ENCODE data around the gene FHOD3. TPM values are rescaled to one million over a fixed set of nuclear protein-coding genes. Genes with fewer than 3 reads are reported as not detected.
"Not testable (repeated sequence)": the region's sequence is repeated elsewhere in the genome, so short reads cannot be mapped to it uniquely, and the experiment has no call there.

The FHOD3 gene
- total and polyA plus RNA-seq, 4 donors: 6.2 to 42.0 (median 20.4) TPM

GRCh38 chr18:36355511-36355910, 58.0 kb downstream of the FHOD3 start:
- Histone ChIP-seq H3K4me3 (ENCODE audit: low read length in 2 of 2) (no peak overlapping the region), H3K36me3 (ENCODE audit: control insufficient read depth in 1 of 2, insufficient read depth in 2 of 2, low read length in 1 of 2) (peaks cover 0 to 2% of the 10 kb centered on the region in 2 donors), H3K27ac (ENCODE audit: low read depth in 1 of 2, low read length in 2 of 2) (no peak overlapping the region), H3K4me1 (ENCODE audit: control insufficient read depth in 1 of 2, insufficient read depth in 2 of 2, low read length in 2 of 2) (no peaks in the 10 kb centered on the region), H3K9me3 (ENCODE audit: control insufficient read depth, low read length) (no peaks in the 10 kb centered on the region), H3K27me3 (ENCODE audit: control insufficient read depth in 1 of 2, insufficient read depth in 2 of 2, low read length in 1 of 2) (no peaks in the 10 kb centered on the region)
- DNase-seq: no peak
- 91 to 93% methylated on average over 7 of the region's 7 CpGs for WGBS, 2 donors
- no peak for ATAC-seq (ENCODE audit: low FRiP score)
- intact Hi-C loops (cut with DNase I): no loop called here

- WGBS, 2 donors: 93 to 94% methylated on average over 6 of the region's 6 CpGs
- not testable (repeated sequence) for H3K27me3 ChIP-seq (ENCODE audit: control insufficient read depth in 1 of 2, insufficient read depth in 2 of 2, low read length in 1 of 2); H3K36me3 ChIP-seq (ENCODE audit: control insufficient read depth in 1 of 2, insufficient read depth in 2 of 2, low read length in 1 of 2)
These were observed 59.2 kb downstream of the FHOD3 start for GRCh38 chr18:36356741-36357140.

DNA sequence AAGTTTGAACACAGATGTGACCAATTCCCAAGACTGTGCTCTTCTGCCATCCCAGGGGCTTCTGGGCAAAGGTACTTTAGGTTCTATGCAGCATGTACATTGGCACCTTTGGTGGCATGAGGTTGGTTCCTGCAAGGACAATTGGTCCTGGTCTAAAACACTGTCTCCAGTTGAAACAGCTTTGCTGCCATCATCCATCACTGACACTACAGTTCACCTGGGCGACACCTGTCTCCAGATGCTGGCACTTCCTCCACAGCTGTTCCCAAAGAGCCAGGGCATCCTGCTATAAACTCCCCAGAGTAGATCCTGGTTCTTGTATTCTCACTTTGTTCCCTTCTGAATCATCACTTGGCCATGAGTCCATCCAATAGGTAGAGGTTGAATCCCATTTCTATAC, 60.6 kb downstream of the FHOD3 start:
- Histone ChIP-seq H3K27ac (ENCODE audit: low read depth in 1 of 2, low read length in 2 of 2) (no peak overlapping the region), H3K36me3 (ENCODE audit: control insufficient read depth in 1 of 2, insufficient read depth in 2 of 2, low read length in 1 of 2) (peaks cover 0 to 2% of the 10 kb centered on the region in 2 donors), H3K9me3 (ENCODE audit: control insufficient read depth, low read length) (no peaks in the 10 kb centered on the region), H3K4me3 (ENCODE audit: low read length in 2 of 2) (no peak overlapping the region), H3K27me3 (ENCODE audit: control insufficient read depth in 1 of 2, insufficient read depth in 2 of 2, low read length in 1 of 2) (no peaks in the 10 kb centered on the region), H3K4me1 (ENCODE audit: control insufficient read depth in 1 of 2, insufficient read depth in 2 of 2, low read length in 2 of 2) (no peaks in the 10 kb centered on the region)
- intact Hi-C loops (cut with DNase I): no loop called here
- DNase-seq (no peak), ATAC-seq (ENCODE audit: low FRiP score) (no peak)
- WGBS, 2 donors: 93 to 100% methylated on average over 1 of the region's 1 CpG

More at GRCh38 chr18:36356741-36357140, 59.2 kb downstream of the FHOD3 start:
- H3K4me3 ChIP-seq (ENCODE audit: low read length in 2 of 2); ATAC-seq (ENCODE audit: low FRiP score); H3K4me1 ChIP-seq (ENCODE audit: control insufficient read depth in 1 of 2, insufficient read depth in 2 of 2, low read length in 2 of 2); H3K27ac ChIP-seq (ENCODE audit: low read depth in 1 of 2, low read length in 2 of 2); DNase-seq; intact Hi-C loops (cut with DNase I); H3K9me3 ChIP-seq (ENCODE audit: control insufficient read depth, low read length): not testable (repeated sequence)

DNA sequence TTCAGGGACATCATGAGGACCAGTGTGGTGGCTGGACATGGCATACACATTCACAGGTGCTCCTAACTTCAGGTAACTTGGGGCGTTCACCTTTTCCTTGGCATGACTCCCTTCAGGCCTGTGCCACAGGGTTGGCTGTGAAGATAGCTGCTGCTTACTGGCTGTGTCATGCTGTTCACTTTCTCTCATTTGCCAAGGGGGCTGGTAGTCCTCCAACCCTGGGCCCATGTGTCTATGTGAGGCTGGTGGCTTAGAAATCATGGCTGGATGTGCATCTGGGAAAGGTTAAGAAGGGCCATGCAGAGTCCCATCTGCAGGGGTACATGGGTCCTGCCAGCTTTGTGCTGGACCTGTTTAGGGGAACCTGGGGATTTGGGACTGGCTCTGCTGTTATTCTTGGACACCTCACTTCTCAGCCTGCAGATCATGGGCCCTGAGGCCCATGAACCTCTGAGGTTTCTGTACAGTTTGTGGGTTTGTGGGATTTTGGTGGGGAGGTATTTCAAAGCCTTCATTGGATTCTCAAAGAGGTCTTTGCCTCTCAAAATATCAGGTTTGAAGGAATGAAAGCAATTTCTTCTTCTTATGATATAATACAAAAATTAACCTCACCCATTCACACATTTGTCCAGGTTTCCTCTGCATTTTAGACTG, 62.9 kb downstream of the FHOD3 start:
- H3K27me3 ChIP-seq (ENCODE audit: control insufficient read depth in 1 of 2, insufficient read depth in 2 of 2, low read length in 1 of 2): no peaks in the 10 kb centered on the region
- intact Hi-C loops (cut with DNase I): no loop called here
- no peak overlapping the region for H3K27ac ChIP-seq (ENCODE audit: low read depth in 1 of 2, low read length in 2 of 2)
- no peak overlapping the region for H3K4me3 ChIP-seq (ENCODE audit: low read length in 2 of 2)
- peaks cover 0 to 2% of the 10 kb centered on the region in 2 donors for H3K36me3 ChIP-seq (ENCODE audit: control insufficient read depth in 1 of 2, insufficient read depth in 2 of 2, low read length in 1 of 2)
- DNase-seq: no peak
- no peaks in the 10 kb centered on the region for H3K4me1 ChIP-seq (ENCODE audit: control insufficient read depth in 1 of 2, insufficient read depth in 2 of 2, low read length in 2 of 2)
- no peaks in the 10 kb centered on the region for H3K9me3 ChIP-seq (ENCODE audit: control insufficient read depth, low read length)
- ATAC-seq (ENCODE audit: low FRiP score): no peak
- WGBS, 2 donors: 96 to 100% methylated on average over 1 of the region's 1 CpG

GRCh38 chr18:36364911-36365624, 67.6 kb downstream of the FHOD3 start:
- WGBS, 2 donors: 93 to 94% methylated on average over 2 of the region's 2 CpGs
- no peak overlapping the region for H3K27ac ChIP-seq (ENCODE audit: low read depth in 1 of 2, low read length in 2 of 2)
- H3K27me3 ChIP-seq (ENCODE audit: control insufficient read depth in 1 of 2, insufficient read depth in 2 of 2, low read length in 1 of 2): no peaks in the 10 kb centered on the region
- H3K36me3 ChIP-seq (ENCODE audit: control insufficient read depth in 1 of 2, insufficient read depth in 2 of 2, low read length in 1 of 2): peaks cover 0 to under 1% of the 10 kb centered on the region in 2 donors
- DNase-seq: no peak
- H3K4me1 ChIP-seq (ENCODE audit: control insufficient read depth in 1 of 2, insufficient read depth in 2 of 2, low read length in 2 of 2): peaks cover 3 to 4% of the 10 kb centered on the region in 2 donors
- ATAC-seq (ENCODE audit: low FRiP score): no peak
- H3K9me3 ChIP-seq (ENCODE audit: control insufficient read depth, low read length): no peaks in the 10 kb centered on the region
- no peak overlapping the region for H3K4me3 ChIP-seq (ENCODE audit: low read length in 2 of 2)
- intact Hi-C loops (cut with DNase I): loop anchor here (5.0 kb wide), 1 partner anchor 68 kb away; the partner anchor contains the start of gene FHOD3 (in 2 of the 2)

- Histone ChIP-seq H3K4me3 (ENCODE audit: low read length in 2 of 2) (no peak overlapping the region), H3K27ac (ENCODE audit: low read depth in 1 of 2, low read length in 2 of 2) (peak overlapping the region in 1 of 2 donors; percentile 12), H3K27me3 (ENCODE audit: control insufficient read depth in 1 of 2, insufficient read depth in 2 of 2, low read length in 1 of 2) (no peaks in the 10 kb centered on the region), H3K4me1 (ENCODE audit: control insufficient read depth in 1 of 2, insufficient read depth in 2 of 2, low read length in 2 of 2) (peaks cover 3 to 4% of the 10 kb centered on the region in 2 donors), H3K36me3 (ENCODE audit: control insufficient read depth in 1 of 2, insufficient read depth in 2 of 2, low read length in 1 of 2) (no peaks in the 10 kb centered on the region), H3K9me3 (ENCODE audit: control insufficient read depth, low read length) (no peaks in the 10 kb centered on the region)
- ATAC-seq (ENCODE audit: low FRiP score): no peak
- 88 to 89% methylated on average over 7 of the region's 7 CpGs for WGBS, 2 donors
- intact Hi-C loops (cut with DNase I): loop anchor here (5.0 kb wide), 1 partner anchor 69 kb away; the partner anchor contains the start of gene FHOD3 (in 2 of the 2)
- no peak for DNase-seq
These were observed 68.6 kb downstream of the FHOD3 start for GRCh38 chr18:36365836-36366775.

DNA sequence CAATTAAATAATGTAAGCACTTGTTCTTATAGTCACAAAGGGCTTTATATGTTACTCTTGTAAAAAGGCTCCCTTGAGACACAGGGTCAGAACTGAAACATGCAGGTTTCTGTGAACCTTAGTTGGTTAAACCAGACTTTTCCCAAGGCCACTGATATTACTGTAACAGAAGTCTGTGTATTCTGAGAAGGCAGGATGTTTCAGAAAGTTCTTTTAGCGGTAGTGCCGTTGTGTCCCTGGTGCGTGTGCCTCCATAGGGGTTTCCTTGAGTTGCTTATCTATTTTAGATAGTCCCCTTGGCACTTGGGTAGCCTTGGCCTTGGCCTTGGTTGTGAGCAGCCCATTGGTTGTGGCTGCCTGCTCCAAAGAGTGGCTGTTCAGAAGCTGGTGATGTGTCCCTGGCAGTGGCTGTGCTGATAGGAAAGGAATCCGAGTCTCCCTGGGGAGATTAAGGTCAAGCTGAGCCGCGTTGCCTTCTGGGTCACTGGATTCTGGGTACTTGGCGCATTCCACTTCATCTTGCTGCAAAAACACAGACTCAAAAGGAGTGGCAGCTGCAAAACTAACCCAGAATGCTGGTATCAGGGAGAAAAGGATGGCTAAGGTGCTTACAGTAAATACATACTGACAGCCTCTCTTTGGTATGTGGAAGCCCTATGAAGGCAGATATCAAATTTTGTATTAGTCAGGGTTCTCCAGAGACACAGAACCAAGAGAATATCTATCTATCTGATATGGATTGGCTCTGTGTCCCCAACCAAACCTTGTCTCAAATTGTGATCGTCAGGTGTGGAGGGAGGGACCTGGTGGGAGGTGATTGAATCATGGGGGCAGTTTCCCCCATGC, 69.7 kb downstream of the FHOD3 start:
- no peak overlapping the region for H3K4me3 ChIP-seq (ENCODE audit: low read length in 2 of 2)
- peak; percentile 77 to 83 for DNase-seq
- ATAC-seq (ENCODE audit: low FRiP score): peak; percentile 78
- H3K36me3 ChIP-seq (ENCODE audit: control insufficient read depth in 1 of 2, insufficient read depth in 2 of 2, low read length in 1 of 2): no peaks in the 10 kb centered on the region
- H3K27me3 ChIP-seq (ENCODE audit: control insufficient read depth in 1 of 2, insufficient read depth in 2 of 2, low read length in 1 of 2): no peaks in the 10 kb centered on the region
- intact Hi-C loops (cut with DNase I): loop anchor here (5.0 kb wide), 1 partner anchor 70 kb away; the partner anchor contains the start of gene FHOD3 (in 2 of the 2)
- no peaks in the 10 kb centered on the region for H3K9me3 ChIP-seq (ENCODE audit: control insufficient read depth, low read length)
- WGBS, 2 donors: 16 to 19% methylated on average over 8 of the region's 8 CpGs
- H3K4me1 ChIP-seq (ENCODE audit: control insufficient read depth in 1 of 2, insufficient read depth in 2 of 2, low read length in 2 of 2): peaks cover 4 to 8% of the 10 kb centered on the region in 2 donors
- H3K27ac ChIP-seq (ENCODE audit: low read depth in 1 of 2, low read length in 2 of 2): peak overlapping the region in 1 of 2 donors; percentile 64
